HL-60 (cell line): ENCODE results near the gene FMNL2.

Experiments used
- POLR2AphosphoS5 ChIP-seq: IDR thresholded peaks from 2 replicates; pipeline ENCODE4 v1.6.1; 2012; ENCODE audit warnings: low read depth
- TF ChIP-seq, protein P1 (sequence below): IDR thresholded peaks from one replicate; pipeline ENCODE4 v1.5.1; 2011; ENCODE audit warnings: low read length, control low read depth, inconsistent platforms; ENCODE audit not compliant: insufficient read depth

DNA sequence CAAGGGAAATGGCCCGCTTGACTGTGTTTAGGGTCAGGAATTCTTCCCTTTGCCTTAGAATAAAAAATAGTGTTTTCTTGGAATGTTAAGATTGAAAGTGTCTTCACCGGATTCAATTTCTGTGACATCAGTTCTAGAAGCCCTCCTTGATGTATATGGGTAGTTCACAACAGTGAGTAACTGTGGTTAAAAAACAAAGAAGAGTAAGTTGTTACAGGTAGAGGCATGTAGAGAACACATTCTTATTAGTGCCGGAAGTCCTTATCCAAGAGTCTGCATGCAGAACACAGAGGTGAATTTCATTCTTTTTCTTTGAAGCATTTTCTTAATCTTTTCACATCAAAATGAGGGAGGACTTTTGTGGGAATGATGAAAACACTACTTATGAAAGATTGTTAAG lies 105.5 kb downstream of the FMNL2 start:
- TF ChIP-seq, protein P1, sequence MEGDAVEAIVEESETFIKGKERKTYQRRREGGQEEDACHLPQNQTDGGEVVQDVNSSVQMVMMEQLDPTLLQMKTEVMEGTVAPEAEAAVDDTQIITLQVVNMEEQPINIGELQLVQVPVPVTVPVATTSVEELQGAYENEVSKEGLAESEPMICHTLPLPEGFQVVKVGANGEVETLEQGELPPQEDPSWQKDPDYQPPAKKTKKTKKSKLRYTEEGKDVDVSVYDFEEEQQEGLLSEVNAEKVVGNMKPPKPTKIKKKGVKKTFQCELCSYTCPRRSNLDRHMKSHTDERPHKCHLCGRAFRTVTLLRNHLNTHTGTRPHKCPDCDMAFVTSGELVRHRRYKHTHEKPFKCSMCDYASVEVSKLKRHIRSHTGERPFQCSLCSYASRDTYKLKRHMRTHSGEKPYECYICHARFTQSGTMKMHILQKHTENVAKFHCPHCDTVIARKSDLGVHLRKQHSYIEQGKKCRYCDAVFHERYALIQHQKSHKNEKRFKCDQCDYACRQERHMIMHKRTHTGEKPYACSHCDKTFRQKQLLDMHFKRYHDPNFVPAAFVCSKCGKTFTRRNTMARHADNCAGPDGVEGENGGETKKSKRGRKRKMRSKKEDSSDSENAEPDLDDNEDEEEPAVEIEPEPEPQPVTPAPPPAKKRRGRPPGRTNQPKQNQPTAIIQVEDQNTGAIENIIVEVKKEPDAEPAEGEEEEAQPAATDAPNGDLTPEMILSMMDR: no peak
- no peak for TF ChIP-seq POLR2AphosphoS5
